Measurements from ENCODE around the gene ZBTB7A.

- TF ChIP-seq CTCF (IDR thresholded peaks at IDR 0.05) = no peak
- TF ChIP-seq EP300 (IDR thresholded peaks at IDR 0.05) = no peak
Measured at GRCh38 chr19:4077800-4078684, 11.3 kb upstream of the ZBTB7A start.

Measured in tibial nerve (tissue), 4 donors.